Dendritic cell treated with granulocyte-macrophage colony-stimulating factor and Interleukin-4, amounts not matched to agents 40 ng/mL and 50 ng/mL, for 4 days (primary cell): ENCODE results near the gene LRTM1.

Experiments
- H3K27ac Mint-ChIP-seq: one replicate; pipeline ENCODE4 v1.8.0; 2022; ENCODE audit warnings: mild to moderate bottlenecking, mixed read lengths
- H3K27me3 Mint-ChIP-seq: one replicate; pipeline ENCODE4 v1.8.0; 2022; ENCODE audit warnings: mild to moderate bottlenecking, mixed read lengths
- H3K36me3 Mint-ChIP-seq: one replicate; pipeline ENCODE4 v1.8.0; 2022; ENCODE audit warnings: low read depth, mixed read lengths
- H3K4me1 Mint-ChIP-seq: one replicate; pipeline ENCODE4 v1.8.0; 2022; ENCODE audit warnings: low read depth, mixed read lengths
- H3K4me3 Mint-ChIP-seq: one replicate; pipeline ENCODE4 v1.8.0; 2022; ENCODE audit warnings: mild to moderate bottlenecking, moderate library complexity, mixed read lengths
- H3K9me3 Mint-ChIP-seq: one replicate; pipeline ENCODE4 v1.8.0; 2022; ENCODE audit warnings: mixed read lengths
- intact Hi-C: fragments of 100-400 bp; cut with micrococcal nuclease; formaldehyde crosslinking; loops from one replicate; pipeline ENCODE4 v1.15.0; 2022

LRTM1 gene

GRCh38 chr3:54918516-54918915, 9.3 kb downstream of the LRTM1 start:
- no peaks in the 10 kb centered on the region for H3K27me3 Mint-ChIP-seq
- H3K27ac Mint-ChIP-seq, result no peak overlapping the region
- intact Hi-C loops, result no loop called here
- H3K4me3 Mint-ChIP-seq, result no peak overlapping the region
- no peaks in the 10 kb centered on the region for H3K9me3 Mint-ChIP-seq
- no peaks in the 10 kb centered on the region for H3K36me3 Mint-ChIP-seq
- no peaks in the 10 kb centered on the region for H3K4me1 Mint-ChIP-seq

GRCh38 chr3:54917862-54918261, 10.0 kb downstream of the LRTM1 start:
- Mint-ChIP-seq H3K4me1 (no peaks in the 10 kb centered on the region), H3K36me3 (no peaks in the 10 kb centered on the region), H3K4me3 (no peak overlapping the region), H3K27ac (no peak overlapping the region), H3K27me3 (no peaks in the 10 kb centered on the region), H3K9me3 (peaks cover 1% of the 10 kb centered on the region)
- intact Hi-C loops, result no loop called here

DNA sequence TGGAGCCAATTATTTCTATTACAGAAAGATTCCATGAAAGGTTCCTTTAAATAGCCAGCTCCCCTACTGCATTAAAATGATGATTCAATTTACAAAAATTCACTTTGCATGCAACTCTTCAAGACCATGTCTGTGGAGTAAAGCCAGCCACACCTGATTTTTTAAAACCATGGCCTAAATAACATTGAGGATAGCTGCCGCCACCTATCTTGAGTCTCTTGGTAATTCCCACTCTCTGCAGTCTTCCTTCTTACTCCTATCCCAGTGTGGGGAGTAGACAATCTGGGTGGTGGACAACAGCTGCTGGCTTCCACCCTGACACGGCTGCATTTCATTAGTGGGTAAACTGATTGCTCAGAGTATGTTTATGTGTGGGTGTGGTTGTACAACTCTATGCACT, 10.7 kb downstream of the LRTM1 start:
- Mint-ChIP-seq H3K4me3 (no peak overlapping the region), H3K4me1 (no peaks in the 10 kb centered on the region), H3K36me3 (no peaks in the 10 kb centered on the region), H3K27me3 (no peaks in the 10 kb centered on the region), H3K9me3 (peaks cover 8% of the 10 kb centered on the region), H3K27ac (no peak overlapping the region)
- intact Hi-C loops, result no loop called here

- H3K27ac Mint-ChIP-seq, result no peak overlapping the region
- H3K4me1 Mint-ChIP-seq, result no peaks in the 10 kb centered on the region
- peaks cover 13% of the 10 kb centered on the region for H3K9me3 Mint-ChIP-seq
- H3K4me3 Mint-ChIP-seq, result no peak overlapping the region
- intact Hi-C loops, result no loop called here
- H3K36me3 Mint-ChIP-seq, result no peaks in the 10 kb centered on the region
- H3K27me3 Mint-ChIP-seq, result no peaks in the 10 kb centered on the region
Measured at GRCh38 chr3:54916732-54917131, 11.1 kb downstream of the LRTM1 start.

DNA sequence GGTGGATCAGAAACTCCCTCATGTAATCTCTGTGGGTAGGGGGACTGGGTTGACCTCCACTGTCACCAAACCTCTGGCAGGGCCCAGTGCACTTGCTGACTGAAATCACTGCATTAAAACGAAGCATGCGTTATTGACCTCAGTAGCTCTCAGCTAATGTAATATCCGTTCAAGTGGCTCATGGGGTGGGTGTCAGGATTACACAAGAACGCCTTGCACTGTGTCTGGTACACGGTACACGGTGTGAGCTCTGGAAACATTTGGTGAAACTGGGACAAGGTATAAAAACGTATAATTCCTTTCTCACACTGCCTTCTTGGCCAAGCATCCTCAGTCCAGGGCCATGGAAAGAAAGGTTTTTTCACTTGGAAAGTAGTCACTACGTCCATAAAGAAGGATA, 11.9 kb downstream of the LRTM1 start:
- Mint-ChIP-seq H3K4me3 (no peak overlapping the region), H3K27ac (no peak overlapping the region), H3K4me1 (no peaks in the 10 kb centered on the region), H3K9me3 (peaks cover 19% of the 10 kb centered on the region), H3K36me3 (no peaks in the 10 kb centered on the region), H3K27me3 (no peaks in the 10 kb centered on the region)
- intact Hi-C loops, result no loop called here

GRCh38 chr3:54915181-54915580, 12.7 kb downstream of the LRTM1 start:
- Mint-ChIP-seq H3K4me3 (no peak overlapping the region), H3K27ac (no peak overlapping the region), H3K27me3 (no peaks in the 10 kb centered on the region), H3K9me3 (peaks cover 19% of the 10 kb centered on the region), H3K4me1 (no peaks in the 10 kb centered on the region), H3K36me3 (no peaks in the 10 kb centered on the region)
- intact Hi-C loops, result no loop called here

DNA sequence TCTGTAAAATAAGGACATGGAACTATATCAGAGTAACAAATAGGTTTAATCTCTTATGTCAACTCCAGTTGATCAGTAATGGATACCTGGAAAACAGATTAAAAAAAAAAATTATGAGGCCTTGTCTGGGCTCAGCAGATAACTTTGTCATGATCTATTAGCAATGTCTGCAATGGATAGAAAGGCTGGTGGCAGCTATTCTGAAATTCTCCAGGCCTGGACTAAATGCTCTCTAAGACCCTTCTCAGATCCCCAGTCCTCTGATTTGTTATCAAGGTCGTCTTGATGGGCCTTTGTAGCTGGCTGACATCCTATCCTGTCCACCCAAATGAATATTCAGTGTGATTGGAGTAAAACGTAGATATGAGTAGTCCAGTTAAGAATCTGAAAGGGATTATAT, 13.7 kb downstream of the LRTM1 start:
- H3K27ac Mint-ChIP-seq, result no peak overlapping the region
- no peaks in the 10 kb centered on the region for H3K27me3 Mint-ChIP-seq
- H3K4me1 Mint-ChIP-seq, result no peaks in the 10 kb centered on the region
- peaks cover 19% of the 10 kb centered on the region for H3K9me3 Mint-ChIP-seq
- intact Hi-C loops, result no loop called here
- H3K36me3 Mint-ChIP-seq, result no peaks in the 10 kb centered on the region
- no peak overlapping the region for H3K4me3 Mint-ChIP-seq

DNA sequence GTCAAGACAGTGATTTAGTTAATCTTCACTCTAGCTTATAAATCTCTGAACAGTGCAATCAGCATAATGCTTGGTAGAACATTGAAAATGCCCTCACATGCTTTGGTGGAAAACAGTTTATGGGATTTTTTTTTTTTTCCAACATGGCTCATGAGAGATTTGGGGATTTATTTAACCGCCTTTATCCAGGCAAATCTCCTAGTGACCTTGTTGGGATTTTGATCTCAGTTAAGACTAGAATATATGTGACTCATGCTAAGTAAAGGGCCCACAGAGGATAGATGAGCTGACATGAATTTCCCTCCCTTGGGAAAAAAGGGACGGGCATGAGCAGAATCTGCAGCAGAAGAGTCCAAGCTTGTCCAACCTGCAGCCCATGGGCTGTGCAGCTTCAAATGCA, 18.7 kb downstream of the LRTM1 start:
- peaks cover 4% of the 10 kb centered on the region for H3K27me3 Mint-ChIP-seq
- no peaks in the 10 kb centered on the region for H3K4me1 Mint-ChIP-seq
- no peaks in the 10 kb centered on the region for H3K36me3 Mint-ChIP-seq
- no peak overlapping the region for H3K27ac Mint-ChIP-seq
- H3K4me3 Mint-ChIP-seq, result no peak overlapping the region
- peaks cover 19% of the 10 kb centered on the region for H3K9me3 Mint-ChIP-seq
- intact Hi-C loops, result no loop called here

GRCh38 chr3:54906763-54907162, 21.1 kb downstream of the LRTM1 start:
- H3K27ac Mint-ChIP-seq, result no peak overlapping the region

DNA sequence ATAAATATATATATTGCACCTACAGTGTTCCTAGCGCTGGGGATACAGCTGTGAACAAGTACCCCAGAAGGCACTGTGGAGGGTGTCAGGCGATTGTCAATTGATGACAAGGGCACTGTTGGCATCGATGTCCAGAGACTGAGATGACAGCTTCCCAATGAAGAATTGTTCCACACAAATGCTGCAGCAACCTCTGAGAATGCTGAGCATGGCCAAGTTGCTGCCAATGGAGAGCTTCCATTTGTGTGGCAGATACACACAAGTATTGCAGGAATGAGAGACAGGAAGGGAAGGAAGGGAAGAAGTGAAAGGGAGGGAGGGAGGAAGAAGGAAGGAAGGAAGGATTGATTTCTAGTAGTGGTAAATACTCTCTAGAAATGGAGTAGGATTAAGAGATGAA, 21.9 kb downstream of the LRTM1 start:
- no peaks in the 10 kb centered on the region for H3K9me3 Mint-ChIP-seq
- intact Hi-C loops, result no loop called here
- H3K36me3 Mint-ChIP-seq, result no peaks in the 10 kb centered on the region
- H3K4me1 Mint-ChIP-seq, result no peaks in the 10 kb centered on the region
- H3K4me3 Mint-ChIP-seq, result no peak overlapping the region
- H3K27me3 Mint-ChIP-seq, result peaks cover 4% of the 10 kb centered on the region
- H3K27ac Mint-ChIP-seq, result no peak overlapping the region

More at GRCh38 chr3:54906763-54907162, 21.1 kb downstream of the LRTM1 start:
- no peaks in the 10 kb centered on the region for H3K4me1 Mint-ChIP-seq
- intact Hi-C loops, result no loop called here
- no peaks in the 10 kb centered on the region for H3K36me3 Mint-ChIP-seq
- H3K4me3 Mint-ChIP-seq, result no peak overlapping the region
- peaks cover 7% of the 10 kb centered on the region for H3K9me3 Mint-ChIP-seq
- H3K27me3 Mint-ChIP-seq, result peaks cover 4% of the 10 kb centered on the region

DNA sequence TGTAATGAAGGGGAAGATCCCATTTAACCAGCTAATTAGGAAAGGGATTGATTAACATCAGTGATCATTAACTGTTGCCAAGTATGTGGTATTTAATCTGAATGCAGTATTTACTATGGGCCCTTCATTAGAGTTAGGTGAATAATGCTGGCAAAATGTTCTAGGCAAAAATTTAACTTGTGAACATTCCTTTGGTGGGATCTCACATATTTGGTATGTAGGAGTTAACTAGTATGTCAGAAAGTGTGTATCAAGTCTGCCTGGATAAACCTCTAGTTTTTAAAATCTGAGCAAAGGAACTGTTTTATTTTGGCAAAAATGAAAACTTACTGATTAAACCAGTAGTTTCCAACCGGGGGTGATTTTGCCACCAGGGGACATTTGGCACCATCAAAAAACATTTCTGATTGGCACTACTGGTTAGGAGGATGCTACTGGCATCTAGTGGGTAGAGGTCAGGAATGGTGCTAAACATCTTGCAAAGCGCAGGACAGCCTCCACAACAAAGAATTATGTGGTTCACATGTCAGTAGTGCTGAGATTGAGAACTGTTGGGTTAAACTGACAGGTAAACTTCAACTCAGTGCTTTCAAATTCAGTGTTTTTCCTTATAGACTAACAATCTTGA, 22.5 kb downstream of the LRTM1 start:
- Mint-ChIP-seq H3K27me3 (peaks cover 4% of the 10 kb centered on the region), H3K27ac (no peak overlapping the region), H3K36me3 (no peaks in the 10 kb centered on the region), H3K4me3 (no peak overlapping the region), H3K9me3 (no peaks in the 10 kb centered on the region), H3K4me1 (no peaks in the 10 kb centered on the region)
- intact Hi-C loops, result no loop called here

GRCh38 chr3:54901906-54902685, 25.8 kb downstream of the LRTM1 start:
- Mint-ChIP-seq H3K27ac (no peak overlapping the region), H3K4me3 (no peak overlapping the region), H3K36me3 (no peaks in the 10 kb centered on the region), H3K4me1 (no peaks in the 10 kb centered on the region), H3K27me3 (peaks cover 5% of the 10 kb centered on the region), H3K9me3 (no peaks in the 10 kb centered on the region)
- intact Hi-C loops, result no loop called here

DNA sequence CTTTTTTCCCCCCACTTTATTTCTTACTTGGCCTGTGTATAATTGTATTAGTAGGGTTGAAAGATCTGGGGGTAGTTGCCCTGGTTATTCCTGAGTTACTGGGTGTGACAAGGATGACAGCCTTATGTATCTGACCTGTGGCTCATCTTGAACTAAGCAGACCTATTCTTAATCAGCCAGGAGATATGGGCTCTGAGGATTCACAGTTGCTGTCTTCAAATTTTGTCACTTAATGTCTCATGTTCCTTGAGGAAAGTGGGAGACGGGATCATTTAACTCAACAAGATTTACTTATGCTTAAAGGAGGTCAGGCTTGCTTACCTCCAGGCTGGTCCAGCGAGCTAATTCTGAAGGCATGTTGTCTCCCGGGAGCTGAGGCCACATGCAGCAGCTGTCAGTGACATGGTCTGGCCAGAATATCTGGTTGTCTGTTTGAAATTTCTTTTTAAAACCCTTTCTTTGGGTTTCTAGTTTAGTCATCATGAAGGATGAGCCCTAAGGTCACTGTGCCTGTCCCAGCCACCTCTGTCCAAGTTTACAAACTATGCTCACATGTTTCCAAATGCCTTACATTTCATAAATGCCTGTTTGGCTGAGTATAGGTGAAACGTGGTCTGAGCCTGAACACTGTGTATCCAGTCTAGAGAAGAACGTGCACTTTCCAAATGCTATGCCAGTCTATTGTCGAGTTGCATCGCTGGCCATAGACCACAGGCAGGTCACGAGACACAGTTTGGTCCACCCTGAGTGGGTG, 26.8 kb downstream of the LRTM1 start:
- Mint-ChIP-seq H3K27me3 (peaks cover 3% of the 10 kb centered on the region), H3K27ac (no peak overlapping the region), H3K4me1 (no peaks in the 10 kb centered on the region), H3K36me3 (no peaks in the 10 kb centered on the region), H3K9me3 (no peaks in the 10 kb centered on the region), H3K4me3 (no peak overlapping the region)
- intact Hi-C loops, result no loop called here

- intact Hi-C loops, result no loop called here
- H3K36me3 Mint-ChIP-seq, result no peaks in the 10 kb centered on the region
- H3K27me3 Mint-ChIP-seq, result peaks cover 1% of the 10 kb centered on the region
- H3K27ac Mint-ChIP-seq, result no peak overlapping the region
- no peaks in the 10 kb centered on the region for H3K4me1 Mint-ChIP-seq
- no peaks in the 10 kb centered on the region for H3K9me3 Mint-ChIP-seq
- no peak overlapping the region for H3K4me3 Mint-ChIP-seq
Measured at GRCh38 chr3:54899273-54899672, 28.6 kb downstream of the LRTM1 start.
